CD4-positive, alpha-beta T cell treated with Interleukin-1 beta for 1 hour (primary cell): Measurements from ENCODE around the gene TMEM198.

Experiments used
- DNase-seq, 2 donors: peaks; one replicate each; pipeline ENCODE4 v3.0.0-alpha.2; 2020 to 2022

Gene TMEM198

DNA sequence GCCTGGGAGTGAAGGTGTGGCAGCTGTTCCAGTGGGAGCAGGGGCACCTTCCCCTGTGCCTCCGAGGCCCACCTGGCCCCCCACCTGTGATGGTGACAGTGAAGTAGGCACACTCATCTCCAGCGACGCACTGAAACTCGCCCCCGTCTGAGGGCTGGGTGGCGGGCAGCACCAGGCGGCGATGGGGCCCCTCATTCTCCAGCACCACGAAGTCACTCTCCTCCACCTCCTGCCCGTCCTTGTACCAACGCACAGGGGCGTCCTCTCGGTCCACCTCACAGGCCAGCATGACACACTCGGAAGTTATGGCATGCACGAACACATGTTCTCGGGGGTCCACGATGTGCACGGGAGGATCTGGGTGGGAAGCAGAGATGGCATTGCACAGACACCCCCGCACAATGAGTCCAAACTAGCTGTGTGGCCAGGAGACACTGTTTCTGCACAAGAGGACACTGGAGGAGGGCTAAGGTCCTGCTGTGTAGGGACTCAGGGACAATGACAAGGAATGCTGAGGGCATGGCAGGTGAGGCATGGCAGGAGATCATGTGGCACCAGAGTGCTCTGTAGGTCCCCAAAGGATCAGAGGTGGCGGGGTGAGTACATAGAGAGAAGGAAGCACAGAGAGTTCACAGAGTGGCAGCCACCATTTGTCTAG lies 19.6 kb downstream of the TMEM198 start:
- DNase-seq, result no peak

DNA sequence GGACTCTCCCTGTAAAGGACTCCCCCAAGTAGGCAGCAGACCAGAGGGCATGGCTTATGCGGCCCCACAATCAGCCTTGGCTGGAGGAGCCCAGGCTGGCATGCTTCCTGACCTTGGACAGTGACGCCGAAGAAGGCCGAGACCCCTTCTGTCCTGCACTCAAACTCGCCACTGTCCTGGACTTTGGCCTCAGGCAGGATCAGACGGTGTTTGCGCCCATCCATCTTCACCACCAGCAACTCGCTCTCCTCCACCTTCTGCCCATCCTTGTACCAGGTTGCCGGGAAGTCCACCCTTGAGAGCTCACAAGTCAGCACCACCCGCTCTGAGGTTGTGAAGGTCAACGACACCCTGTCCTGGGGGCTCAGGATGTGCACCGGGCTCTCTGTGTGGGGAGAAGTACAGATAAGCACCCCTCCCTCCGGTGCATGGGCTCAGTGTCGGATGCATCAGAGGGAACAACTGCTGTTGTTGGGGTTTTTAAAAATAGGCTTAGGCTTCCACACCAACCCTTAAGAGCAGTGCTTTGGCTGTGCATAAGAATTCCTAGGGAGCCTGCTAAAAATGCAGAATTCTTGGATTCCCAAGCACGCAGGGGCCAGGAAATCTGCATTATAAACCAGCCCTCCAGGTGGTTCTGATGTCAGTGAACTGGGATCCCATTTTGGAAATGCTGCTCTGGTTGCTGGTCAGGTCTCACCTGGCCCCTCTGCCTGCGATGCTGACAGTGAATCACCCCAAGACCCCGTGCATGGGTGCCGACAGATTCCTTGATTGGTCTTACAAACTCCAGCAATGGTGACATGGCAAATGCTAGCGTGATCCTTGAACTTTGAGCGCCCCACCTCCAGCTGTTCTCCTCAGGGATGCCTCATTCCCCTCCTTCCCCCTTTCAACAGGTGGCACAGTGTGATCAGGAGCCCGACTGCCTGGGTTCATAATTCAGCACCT lies 21.6 kb downstream of the TMEM198 start:
- DNase-seq, result no peak

DNA sequence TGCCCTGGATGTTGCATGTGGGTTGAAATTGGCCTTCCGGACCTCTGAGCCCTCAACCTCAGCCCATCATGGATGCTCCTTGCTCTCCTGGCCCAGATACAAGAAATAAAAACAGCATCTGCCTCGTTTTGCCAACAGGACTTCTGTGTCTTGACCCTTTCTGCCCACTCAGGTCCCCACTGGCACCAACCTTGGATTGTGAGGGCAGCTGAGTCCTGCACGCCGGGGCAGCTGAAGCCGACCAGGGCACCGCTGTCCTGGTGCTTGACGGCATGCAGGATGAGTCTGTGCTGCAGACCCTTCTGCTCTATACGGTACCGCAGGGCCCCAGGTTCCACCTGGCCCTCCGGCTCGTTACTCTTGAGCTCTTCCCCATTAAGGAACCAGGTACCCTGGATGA lies 22.8 kb downstream of the TMEM198 start:
- no peak for DNase-seq

DNA sequence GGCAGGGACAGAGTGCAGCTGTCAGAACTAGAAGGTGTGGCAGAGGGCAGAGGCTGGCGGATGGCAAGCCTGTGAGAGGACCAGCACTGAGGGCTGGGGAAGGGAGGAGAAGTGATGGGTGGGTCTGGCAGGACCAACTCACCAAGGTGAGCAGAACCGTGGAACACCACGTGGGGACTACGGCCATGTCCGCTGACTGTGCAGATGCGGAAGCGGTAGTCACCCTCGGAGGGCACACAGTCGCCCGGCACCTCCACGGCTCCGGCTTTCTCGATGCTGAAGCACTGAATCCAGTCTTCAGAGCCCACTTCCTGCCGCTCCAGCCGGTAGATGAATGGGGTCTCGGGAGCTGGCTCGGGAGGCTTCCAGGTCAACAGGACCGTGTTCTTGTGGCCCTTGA lies 23.3 kb downstream of the TMEM198 start:
- no peak for DNase-seq

DNA sequence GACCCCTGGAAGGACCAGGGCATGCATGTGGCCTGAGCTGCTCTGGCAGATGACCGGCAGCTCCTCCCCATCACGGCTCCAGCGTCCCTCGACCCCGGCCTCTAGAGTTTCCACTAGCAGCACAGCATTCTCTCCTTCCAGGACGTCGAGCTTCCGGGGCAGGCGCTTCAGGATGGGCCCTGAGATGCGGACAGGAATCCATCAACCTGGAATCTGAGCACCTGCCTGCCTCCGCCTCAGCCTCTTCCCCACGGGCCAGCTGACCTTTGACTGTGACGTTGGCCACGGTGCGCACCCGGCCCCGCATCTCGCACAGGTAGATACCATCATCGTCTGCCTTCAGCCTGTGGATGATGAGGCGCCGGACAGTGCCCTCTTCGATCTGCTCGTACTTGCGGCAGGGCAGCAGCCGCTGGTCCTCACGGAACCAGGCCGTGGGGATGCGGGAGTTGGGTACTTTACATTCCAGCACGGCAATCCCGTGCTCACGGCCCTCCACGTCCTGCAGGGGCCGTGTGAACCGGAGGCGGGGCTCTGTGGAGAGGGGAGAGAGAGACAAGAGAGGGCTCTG lies 24.0 kb downstream of the TMEM198 start:
- DNase-seq, result no peak

DNA sequence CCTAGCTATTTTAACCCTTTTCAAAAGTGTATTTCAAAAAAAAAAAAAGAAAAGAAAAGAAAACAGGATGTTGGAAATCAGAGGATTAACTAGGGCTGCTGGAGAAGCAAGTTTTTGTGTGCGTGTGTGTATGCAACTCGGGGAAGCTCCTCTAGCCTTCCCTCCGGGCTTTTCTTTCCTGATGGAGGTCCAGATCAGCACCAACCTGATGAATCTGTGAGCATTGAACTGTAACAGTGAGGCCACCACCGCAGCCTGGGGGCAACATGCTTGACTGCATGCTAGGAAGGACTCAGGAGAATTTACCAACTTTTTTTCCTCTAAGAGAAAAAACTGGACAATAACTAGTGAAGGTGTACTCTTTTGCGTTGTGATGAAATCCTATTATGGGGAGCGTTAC lies 25.2 kb downstream of the TMEM198 start:
- no peak for DNase-seq

DNA sequence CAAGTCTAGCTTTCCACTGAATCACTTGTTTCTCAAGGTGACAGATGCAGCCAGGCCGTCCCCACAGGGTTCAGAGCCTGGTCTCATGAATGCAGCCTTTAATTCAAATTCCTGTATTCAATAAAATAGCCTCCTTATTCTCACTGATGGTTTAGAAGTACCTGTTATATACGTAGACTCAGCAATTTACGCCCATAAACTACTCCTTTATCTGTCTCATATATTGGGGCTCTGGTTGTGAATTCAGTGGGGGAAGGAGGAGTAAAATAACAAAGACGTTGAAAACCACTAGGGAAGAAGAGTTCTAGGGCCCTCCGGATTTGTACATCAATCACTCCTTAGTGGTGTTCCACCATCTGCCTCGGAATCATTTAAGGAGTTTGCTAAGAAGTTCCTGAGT lies 25.8 kb downstream of the TMEM198 start:
- DNase-seq, result no peak

DNA sequence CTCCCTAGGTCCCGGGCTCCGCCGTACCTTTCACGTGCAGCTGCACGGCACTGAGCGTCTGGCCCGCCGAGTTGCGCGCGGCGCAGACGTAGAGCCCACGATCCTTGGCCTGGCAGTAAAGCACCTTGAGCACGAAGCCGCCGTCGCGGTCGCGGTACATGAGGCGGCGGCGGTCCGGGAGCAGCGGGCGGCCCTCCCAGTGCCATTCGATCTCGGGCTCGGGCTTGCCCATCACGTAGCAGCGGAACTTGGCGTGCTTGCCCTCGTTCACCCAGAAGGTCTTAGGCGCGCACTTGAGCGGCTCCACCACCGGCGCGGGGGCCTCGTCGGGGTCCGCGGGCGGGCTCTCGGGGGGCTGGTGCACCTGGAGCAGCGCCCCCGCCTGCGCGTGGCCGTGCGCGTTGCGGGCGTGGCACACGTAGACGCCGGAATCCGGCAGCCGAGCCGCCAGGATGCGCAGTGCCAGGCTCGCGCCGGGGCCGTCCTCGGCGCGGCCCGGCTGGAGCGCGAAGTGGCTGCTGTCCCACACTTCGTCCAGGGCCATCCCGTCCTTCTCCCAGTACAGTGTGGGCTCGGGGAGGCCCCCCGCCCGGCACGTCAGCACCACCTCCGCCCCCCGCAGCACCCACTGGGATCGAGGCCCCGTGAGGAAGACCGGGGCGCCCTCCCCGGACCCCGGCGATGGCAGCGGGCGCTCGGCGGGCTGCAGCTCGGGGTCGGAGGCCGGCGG lies 26.5 kb downstream of the TMEM198 start:
- DNase-seq, result no peak

DNA sequence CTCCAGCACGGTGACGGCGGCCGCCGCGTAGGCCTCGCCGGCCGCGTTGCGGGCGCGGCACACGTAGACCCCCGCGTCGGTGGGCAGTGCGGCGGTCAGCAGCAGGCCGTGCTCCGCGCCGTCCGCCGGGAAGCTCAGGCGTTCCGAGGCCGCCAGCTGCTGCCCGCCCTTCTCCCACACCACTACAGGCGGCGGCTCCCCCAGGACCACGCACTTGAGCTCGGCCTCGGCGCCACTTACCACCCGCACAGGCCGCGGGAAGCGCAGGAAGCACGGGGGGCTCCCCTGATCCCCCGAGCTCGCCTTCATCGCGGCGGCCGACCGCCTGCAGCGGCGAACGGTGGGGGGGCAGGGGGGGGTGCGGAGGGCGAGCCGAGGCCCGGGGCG lies 27.1 kb downstream of the TMEM198 start:
- DNase-seq, result no peak

DNA sequence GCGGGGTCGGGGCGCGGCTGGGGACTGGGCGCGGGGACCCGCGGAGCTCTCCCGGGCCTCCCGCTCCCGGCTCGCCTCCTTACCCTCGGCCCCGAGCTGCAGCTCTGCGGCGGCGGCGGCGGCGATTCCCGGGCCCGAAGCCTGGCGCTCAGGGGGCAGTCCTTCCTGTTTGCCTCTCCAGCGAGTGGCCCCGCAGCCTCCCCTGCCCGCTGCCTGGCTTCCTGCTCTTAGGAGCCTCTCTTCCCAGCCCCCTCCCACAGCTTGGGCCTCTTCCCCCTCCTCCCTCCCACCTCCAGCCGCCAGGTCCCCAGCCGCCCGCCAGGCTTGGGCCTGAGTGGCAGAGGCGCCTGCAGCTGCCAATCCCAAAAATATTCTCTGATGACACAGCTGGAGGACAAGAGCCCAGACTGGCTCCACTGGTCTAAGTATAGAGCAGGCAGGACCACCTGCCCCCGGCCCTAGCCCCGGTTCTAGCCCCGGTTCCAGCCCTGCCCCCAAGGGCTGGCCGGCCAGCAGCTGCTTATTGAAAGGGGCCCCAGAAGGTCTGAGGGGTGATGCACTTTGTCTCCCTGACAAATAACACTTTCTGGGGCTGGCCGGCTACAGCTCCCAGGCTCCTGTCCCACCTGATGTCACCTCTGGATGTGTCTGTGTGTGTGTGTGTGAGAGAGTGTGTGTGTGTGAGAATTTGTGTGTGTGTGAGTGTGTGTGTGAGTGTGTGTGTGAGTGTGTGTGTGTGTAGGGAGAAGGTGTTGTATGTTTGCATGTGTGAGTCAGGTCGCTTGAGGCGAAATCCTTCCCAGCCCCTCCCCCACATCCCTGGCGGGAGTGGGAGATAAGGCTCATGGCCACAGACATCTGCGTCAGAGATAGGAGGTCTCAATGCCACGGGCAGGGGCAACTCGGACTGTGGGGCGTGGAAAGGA lies 27.7 kb downstream of the TMEM198 start, which contains the start of gene OBSL1:
Gene OBSL1, minus strand, starts transcription at position 229 of the 926 bp plus-strand sequence. CDS start 307 bp downstream, outside the sequence.
- no peak for DNase-seq

DNA sequence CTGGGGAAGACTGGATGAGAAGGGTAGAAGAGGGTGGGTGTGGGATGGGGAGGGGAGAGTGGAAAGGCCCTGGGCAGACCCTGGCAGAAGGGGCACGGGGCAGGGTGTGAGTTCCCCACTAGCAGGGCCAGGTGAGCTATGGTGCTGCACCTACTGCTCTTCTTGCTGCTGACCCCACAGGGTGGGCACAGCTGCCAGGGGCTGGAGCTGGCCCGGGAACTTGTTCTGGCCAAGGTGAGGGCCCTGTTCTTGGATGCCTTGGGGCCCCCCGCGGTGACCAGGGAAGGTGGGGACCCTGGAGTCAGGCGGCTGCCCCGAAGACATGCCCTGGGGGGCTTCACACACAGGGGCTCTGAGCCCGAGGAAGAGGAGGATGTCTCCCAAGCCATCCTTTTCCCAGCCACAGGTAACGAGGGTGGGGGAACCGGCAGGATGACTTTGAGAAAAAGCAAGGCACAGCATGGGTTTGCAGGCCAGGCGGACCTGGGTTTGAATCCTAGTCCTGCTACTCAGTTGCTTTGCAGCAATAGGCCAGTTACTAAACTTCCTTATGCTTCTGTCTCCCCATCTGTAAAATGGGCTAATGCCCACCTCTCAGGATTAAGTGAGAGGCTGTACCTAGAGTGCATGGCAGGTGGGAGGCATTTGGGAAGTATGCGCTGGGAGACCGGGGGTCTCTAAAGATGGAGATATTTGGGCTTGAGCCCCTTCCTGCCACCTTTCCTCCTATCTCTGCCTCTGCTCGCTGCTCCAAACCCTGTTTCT lies 28.6 kb downstream of the TMEM198 start, which contains the start of gene INHA:
Gene INHA, plus strand, starts transcription at position 74 of the 765 bp plus-strand sequence. Its CDS starts 65 bp downstream, at position 139.
- no peak for DNase-seq

DNA sequence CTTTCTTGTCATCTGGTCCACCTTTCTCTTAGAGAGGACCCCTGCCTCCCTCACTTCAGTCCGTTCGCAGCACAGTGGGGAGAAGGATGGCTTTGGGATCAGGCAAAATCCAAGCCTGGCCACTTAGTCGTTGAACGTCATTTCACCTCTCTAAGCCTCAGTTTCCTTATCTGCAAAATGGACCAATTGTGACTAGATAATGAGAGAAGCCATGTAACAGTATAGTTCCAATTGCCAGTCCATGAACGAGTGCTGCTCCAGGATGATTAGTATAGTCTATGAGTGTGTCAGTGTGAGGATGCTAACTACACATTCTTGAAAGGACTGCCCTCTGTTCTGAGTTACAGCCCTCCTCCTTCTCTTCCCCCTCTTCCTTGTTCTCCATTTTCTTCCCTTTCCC lies 29.3 kb downstream of the TMEM198 start:
- DNase-seq, result no peak

DNA sequence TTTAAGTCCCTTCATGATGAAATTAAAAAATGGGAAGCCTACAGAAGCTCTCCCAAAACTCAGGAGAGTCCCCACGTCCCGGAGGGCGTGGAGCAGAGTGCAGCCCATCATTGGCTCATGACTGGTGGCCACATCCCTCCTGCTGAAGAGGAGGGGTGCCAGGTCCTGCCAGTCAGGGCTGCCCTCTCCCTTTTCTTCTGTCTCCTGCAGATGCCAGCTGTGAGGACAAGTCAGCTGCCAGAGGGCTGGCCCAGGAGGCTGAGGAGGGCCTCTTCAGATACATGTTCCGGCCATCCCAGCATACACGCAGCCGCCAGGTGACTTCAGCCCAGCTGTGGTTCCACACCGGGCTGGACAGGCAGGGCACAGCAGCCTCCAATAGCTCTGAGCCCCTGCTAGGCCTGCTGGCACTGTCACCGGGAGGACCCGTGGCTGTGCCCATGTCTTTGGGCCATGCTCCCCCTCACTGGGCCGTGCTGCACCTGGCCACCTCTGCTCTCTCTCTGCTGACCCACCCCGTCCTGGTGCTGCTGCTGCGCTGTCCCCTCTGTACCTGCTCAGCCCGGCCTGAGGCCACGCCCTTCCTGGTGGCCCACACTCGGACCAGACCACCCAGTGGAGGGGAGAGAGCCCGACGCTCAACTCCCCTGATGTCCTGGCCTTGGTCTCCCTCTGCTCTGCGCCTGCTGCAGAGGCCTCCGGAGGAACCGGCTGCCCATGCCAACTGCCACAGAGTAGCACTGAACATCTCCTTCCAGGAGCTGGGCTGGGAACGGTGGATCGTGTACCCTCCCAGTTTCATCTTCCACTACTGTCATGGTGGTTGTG lies 30.9 kb downstream of the TMEM198 start:
- no peak for DNase-seq

DNA sequence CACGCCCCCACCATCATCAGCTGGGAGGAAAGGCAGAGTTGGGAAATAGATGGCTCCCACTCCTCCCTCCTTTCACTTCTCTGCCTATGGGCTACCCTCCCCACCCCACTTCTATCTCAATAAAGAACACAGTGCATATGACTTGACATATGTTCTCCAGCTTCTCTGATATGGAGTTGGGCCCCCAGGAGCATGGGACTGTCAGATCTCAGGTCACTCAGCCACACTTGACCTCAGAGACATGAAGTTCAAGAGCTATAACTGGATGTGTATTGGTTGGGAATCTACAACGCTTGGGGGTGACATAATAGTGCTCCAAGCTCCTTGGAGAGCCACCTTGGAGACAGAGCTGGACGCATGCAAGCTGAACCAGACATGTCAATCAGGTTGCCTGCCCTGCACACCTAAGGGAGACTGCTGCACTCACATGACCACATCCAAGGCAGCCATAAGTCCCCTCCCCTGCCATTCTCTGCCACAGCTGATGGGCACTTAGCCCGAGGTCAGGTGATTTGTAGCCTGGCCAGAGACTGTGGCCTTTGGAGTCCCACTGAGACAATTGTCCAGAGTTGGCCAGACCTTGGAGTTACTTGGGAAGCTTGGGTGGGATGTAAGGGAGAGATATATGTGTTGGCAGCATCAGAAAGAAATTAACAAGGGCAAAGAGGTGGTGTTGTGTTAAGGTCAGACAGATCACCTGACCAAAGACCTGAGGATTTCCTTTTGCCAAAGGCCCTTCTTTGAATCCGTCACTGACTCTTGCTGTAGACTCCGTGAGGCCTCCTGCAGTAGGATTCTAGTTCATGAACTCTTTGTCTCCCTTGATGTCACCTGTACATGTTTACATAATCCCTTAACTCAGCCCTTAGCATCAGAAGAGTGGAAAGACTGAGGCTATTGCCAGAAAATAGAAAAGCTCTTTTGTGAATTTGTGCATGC lies 32.0 kb downstream of the TMEM198 start:
- no peak for DNase-seq

DNA sequence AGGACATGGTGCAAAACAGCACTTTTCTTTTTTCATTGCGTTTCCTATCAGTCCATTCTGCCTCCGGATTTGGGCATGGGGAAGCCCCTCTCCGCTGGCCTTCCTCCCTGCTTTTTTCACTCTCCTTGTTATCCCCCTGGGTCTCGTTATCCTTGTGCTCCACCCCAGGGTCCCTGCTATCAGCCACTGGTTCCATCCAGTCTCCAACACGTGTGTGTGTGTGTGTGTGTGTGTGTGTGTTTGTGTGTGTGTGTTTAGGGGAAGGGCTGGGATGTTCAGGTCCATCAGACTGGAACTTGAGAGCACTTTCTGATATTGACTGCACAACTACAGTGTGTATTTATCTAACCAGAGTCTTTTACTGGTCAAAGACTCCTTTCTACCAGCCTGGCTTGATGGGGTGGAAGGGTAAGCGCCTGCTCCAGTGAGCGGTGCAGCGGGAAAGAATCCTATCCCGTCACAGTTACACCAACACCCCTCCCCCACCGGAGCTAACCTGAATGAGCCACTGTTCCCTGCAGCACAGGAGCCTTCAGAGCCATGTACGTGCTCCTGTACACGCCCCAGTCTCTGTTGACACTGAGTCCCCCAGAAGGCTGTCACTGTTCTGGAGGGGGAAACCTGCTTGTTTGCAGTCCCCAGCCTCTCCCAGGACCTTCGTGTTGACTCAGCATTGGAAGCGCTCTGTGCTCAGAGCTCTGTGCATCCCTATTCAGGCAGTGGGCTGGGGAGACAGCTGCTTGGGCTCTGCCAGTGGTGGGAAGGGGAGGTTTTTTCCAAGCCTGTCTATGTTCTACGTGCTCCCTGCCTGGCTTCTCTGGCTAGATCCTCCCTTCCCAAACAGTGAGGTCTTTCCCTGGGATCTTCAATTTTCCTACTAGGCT lies 32.9 kb downstream of the TMEM198 start:
- no peak for DNase-seq

DNA sequence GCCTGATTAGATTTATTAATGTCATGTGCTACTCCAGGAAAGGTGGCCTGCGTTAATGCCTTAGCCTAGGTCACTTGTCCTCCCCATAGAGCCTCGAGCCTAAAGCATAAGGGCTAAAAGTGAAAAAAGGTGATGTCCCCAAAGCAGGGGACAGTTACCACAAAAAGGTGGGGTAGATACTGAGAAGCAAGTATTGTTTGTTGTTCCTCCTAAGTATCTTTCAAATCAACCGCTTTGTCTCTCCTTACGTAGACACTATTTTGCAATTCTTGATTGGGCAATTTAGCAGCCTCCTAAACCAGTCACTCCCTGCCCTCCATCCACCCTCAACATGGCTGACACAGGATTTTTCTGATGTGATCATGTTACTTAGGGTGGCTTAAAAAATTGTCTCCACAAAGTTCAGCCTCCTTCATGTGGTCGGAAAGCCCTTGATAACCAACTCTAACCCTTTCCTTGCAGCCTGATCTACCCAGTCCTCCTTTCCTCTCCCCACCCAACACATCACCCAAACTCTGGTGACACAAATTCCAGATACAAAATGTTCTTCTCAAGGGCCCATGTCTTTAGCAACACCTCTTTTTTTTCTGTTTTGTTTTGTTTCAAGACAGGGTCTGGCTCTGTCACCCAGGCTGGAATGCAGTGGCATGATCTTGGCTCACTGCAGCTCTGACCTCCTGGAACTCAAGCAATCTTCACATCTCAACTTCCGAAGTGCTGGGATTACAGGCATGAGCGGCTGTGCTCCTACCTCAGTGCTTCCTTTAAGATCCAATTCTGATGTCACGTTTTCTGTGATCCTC lies 35.2 kb downstream of the TMEM198 start:
- DNase-seq, result no peak

DNA sequence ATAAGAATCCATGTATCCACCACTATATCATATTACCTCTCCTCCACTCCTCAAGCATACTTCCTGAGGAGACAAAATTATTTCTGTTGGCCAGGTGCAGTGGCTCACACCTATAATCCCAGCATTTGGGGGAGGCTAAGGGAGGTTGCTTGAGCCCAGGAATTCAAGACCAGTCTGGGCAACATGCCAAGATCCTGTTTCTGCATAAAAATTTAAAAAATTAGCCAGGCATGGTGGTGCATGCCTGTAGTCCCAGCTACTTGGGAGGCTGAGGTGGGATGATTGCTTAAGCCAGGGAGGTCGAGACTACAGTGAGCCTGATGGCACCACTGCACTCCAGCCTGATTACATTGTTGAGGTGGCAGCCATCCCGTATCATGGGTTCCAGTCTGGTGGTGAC lies 37.5 kb downstream of the TMEM198 start:
- DNase-seq, result no peak
